Skeletal muscle cell (primary cell): ENCODE results near the gene GNB1L.
A peak's percentile ranks its signal among the peaks of the same experiment; 100 is the strongest.

ENCODE experiments used
- DNase-seq: peaks from one replicate; pipeline ENCODE4 v3.0.0-alpha.2; 2010; ENCODE audit warnings: low read depth
- H3K4me3 ChIP-seq: 2 replicates; pipeline ENCODE4 v1.5.1; 2011; ENCODE audit warnings: low read depth, mild to moderate bottlenecking, control low read depth, low read length, moderate library complexity

Gene GNB1L

DNA sequence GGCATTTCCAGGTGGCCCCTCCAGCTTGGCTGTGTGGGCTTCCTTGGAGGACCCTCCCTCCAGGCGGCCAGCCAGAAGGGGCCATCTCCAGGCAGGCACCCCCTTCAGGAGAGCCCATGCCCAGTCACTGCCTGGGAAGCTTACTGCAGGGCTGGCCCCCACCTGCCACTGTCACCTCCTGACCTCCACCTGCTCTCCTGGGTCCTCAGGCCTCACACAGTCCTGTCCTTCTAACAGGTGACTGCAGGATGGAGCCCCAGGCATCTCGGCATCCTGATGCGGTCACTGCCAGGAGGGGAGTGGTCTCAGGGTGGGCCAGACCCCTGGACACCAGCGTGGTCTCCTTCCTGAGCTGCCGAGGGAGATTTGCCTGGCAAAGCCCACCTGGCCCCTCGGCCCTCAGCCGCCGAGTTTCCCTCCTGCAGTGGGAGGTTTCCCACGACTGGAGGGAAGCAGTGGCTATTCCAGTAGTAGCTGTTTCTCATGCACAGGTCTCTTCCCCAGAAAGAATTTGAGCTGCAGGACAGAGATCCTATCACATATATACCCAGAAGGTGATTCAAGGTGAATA lies 81.1 kb downstream of the GNB1L start:
- DNase-seq = no peak
- H3K4me3 ChIP-seq = no peak overlapping the region

DNA sequence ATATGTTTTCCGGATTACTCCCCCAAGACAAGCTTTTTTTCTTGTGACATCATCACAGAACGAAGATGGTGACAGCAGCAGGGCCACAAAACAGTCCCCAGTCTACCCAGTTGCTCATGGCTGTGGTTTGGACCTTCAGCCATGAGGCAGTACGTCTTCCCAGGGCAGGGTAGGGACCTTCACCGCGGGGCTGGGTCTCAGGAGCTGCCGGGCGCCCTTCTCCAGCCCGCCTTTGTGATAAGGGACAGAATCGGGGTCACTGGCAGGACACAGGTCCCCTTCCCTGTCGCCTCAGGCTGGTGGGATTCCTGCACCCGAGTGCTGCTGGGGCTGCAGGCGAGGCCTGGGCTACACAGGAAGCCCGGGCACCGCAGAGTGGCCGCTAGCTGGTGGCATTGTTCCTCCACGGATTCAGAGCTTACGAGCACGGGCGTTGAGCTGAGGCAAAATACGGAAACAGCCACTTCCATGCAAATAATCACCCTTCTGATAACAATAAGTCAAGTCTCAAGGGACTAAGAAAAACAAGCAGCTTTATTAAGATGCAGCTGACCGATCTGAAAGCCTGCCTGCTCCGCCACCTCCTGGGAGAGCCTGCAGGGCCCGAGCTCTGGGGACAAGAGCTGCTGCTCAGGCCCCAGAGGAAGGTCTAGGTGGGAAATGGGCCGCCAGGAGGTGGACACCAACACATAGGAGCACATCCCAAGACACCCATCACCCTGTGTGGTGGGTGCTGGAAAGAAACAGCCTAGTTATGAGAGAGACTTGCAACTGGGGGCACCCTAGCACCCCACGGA lies 81.8 kb downstream of the GNB1L start:
- H3K4me3 ChIP-seq = no peak overlapping the region
- no peak for DNase-seq

DNA sequence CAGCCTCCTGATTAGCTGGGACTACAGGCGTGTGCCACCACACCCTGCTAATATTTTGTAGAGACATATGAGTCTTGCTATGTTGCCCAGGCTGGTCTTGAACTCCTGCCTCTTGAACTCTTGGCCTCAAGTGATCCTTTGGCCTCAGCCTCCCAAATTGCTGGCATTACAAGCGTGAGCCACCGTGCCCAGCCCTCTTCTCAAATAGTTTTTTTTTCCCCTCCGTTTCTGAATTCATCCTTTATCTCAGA lies 82.3 kb downstream of the GNB1L start:
- H3K4me3 ChIP-seq = no peak overlapping the region
- DNase-seq = no peak

DNA sequence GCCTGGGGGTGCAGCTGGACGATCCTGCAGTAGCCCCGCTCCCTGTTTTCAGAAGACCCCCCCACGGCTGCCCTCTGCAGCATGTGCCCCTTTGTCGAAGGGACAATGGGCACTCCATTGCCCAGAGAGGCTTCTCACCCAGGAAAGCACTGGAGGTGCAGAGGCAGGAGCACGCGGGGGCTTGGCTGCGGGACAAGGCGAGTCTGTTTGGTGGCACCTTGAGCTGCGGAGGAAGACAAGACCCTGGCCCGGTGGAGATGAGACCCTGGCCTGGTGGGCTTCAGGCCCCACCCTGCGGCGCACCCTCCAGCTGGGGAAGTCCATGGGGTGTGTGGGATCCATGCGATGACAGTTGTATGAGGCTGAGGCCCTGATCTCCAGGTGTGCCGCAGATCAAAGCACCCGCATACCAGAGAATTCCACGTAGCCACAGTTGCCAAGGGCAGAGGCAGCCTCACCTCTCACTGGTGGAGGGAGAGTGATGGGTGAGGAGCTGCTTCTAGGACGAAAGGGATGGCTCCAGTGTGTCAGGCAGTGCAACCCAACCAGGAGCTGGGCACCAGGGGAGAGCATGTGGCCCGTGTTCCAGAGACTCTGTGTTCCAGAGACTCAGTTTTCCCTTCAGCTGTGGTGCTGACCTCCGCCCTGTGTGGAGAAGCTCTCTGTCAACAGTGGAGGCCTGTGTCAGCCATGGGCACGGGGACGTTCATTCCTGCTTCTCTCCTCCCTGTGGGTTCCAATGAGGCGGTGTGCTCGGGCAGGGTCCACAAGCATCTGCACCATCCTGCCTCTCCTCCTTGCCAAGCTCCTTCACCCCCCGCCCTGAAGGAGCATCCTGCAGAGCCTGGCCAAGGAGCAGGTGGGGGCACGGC lies 84.1 kb downstream of the GNB1L start:
- no peak for DNase-seq

DNA sequence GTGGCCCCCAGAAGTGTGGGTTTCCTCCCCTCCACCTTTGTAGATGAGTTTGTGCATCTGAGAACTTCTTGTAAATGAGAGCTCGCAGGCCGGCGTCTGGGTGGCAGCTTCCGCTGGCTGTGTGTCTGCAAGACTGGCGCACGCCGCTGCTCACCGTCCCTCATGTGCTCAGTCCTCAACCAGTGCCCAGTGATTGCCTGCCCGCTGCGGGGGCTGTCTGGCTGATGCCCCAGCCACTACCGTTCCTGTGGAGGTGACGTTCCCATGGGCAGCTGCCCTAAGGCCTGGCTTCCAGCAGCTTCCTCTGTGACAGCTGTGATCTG lies 85.3 kb downstream of the GNB1L start:
- DNase-seq = no peak
- no peak overlapping the region for H3K4me3 ChIP-seq

More for the DNA sequence above, 84.1 kb downstream of the GNB1L start:
- H3K4me3 ChIP-seq = no peak overlapping the region

DNA sequence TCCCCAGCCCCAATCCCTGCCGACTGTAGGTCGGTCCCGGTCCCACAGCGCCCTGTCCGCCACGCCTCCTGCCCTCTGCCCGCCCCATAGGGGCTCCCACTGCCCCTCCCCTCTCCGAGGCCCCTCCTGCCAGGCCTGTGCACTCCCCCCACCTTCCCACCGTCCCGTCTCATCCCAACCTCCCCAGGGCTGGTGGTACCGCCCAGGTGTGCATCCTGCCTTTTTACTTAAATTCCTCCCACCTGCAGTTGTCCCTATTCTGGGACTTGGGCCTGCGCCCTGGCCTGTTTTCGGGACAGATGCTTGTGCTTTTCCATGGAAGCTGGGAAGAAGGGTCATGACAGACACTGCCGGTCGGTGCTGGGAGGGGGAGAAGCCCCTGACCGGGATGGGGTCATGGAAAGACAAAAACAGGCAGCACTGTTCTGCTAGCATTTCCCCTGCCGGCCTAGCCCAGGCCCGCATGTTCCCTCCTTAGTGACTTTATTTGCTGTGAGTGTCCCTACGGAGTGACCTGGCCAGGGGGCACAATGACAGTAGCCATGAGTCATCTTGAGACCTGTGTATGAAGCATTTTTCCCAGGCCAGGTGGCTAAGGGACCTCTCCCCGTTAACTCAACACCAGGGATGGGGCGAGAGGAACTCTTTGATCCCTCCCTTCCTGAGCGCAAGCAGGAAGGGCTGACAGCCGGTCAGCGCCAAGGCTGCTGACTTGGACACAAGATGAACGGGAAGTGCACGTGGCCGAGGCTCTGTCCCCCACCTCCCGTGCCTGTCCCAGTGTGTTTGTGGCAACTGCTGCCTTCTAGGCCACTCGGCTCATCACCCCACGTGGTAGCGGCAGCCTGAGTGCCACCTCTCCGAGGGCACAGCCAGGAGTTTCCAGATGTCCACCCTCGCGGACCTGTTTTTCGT lies 87.0 kb downstream of the GNB1L start:
- DNase-seq = no peak
- H3K4me3 ChIP-seq = no peak overlapping the region

DNA sequence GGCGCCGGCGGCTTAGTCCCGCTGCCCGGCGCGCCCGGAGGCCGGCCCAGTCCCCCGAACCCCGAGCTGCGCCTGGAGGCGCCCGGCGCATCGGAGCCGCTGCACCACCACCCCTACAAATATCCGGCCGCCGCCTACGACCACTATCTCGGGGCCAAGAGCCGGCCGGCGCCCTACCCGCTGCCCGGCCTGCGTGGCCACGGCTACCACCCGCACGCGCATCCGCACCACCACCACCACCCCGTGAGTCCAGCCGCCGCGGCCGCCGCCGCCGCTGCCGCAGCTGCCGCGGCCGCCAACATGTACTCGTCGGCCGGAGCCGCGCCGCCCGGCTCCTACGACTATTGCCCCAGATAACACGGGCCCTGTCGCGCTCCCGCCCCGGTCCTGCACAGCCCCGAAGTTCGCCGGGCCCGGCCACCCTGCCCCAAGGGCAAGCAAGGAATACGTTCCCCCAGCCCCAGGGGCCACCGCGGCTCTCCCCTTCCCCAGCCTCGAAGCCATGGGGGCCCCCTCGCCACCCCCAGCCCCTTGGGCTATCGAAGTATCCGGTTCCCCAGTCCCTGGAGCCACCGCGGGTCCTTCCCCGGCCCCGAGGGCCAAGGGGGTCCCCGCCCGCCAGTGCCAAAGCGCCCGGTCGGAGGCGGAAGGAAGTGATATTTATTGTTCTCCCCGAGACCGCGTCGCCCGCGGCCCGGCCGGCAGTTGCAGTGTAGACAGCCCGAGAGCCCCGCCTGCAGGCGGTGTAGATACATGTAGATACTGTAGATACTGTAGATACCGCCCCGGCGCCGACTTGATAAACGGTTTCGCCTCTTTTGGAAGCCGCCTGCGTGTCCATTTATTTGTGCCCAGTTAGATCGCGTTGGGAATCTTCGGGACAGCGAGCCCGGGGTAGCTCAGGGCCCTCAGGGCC lies 87.9 kb downstream of the GNB1L start:
- no peak for DNase-seq
- H3K4me3 ChIP-seq = peak overlapping the region; percentile 17

DNA sequence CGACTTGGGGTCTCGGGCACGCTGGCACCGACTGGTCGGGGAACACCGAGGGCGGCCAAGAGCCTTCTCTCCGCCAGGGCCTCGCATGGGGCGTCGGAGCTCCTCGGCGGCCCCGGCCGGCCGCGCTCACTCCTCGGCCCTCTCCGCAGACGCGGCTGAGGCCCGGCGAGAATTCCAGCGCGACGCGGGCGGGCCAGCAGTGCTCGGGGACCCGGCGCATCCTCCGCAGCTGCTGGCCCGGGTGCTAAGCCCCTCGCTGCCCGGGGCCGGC lies 88.5 kb downstream of the GNB1L start:
- no peak overlapping the region for H3K4me3 ChIP-seq
- no peak for DNase-seq

DNA sequence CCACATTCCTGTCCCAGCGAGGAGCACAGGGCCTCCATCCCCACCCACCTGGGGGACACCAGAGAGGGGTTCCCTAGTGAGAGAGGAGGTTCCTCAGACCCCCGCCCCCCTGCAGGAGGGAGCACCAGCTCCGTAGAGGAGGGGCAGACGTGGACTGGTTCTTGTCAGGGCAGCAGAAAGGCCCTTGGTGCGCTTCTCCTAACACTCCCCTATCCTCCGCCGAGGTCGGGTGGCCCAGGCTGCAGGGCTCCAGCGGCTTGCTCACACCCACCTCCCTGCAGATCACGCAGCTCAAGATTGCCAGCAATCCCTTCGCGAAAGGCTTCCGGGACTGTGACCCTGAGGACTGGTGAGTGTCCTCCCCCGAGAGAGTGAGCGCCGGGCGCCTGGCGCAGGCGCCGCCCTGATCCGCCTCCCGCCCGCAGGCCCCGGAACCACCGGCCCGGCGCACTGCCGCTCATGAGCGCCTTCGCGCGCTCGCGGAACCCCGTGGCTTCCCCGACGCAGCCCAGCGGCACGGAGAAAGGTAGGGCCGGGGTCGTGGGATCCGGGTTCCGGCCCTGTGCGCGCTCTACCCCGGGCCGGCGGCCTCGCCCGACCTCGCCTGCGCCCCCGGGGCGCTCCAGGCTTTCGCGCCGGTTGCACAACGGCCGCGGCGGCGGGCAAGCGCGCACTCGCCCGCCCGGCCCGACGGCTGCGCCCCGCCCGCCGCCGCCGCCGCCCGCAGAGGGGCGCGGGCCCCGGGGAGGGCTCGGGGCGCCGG lies 89.0 kb downstream of the GNB1L start:
- H3K4me3 ChIP-seq = no peak overlapping the region
- no peak for DNase-seq

DNA sequence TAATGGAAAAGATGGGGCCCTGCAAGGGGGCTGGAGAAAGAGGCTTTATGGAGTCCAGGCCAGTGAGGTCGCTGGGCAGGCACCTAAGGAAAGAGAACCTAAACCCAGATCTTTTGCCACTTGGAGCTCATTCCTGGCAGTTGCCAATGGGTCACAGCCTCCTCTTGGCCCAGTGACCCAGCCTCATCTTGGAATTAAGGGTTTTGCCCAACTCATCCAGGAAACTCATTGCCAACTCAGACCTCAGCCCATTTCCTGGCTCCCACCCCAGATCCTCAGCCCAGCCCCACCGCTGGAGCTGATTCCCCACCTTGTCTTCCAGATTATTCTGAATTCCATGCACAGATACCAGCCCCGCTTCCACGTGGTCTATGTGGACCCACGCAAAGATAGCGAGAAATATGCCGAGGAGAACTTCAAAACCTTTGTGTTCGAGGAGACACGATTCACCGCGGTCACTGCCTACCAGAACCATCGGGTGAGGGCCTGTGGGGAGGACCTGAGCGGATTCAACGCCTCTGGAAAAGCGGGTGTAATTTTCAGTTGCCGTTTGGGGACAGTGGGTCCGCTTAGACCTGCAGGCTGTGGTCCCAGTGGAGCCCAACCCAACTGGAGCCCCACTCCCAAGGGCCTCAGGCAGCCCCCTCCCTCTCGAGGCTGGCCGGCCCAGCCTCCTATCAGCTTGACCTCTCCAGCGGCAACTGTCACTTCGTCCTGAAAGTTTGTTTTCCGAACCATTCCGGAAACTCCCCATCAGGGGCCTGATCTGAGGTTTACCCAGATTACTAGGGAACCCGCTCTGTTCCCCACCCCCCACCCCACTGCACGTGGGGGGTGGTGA lies 89.8 kb downstream of the GNB1L start:
- no peak overlapping the region for H3K4me3 ChIP-seq
- DNase-seq = no peak

DNA sequence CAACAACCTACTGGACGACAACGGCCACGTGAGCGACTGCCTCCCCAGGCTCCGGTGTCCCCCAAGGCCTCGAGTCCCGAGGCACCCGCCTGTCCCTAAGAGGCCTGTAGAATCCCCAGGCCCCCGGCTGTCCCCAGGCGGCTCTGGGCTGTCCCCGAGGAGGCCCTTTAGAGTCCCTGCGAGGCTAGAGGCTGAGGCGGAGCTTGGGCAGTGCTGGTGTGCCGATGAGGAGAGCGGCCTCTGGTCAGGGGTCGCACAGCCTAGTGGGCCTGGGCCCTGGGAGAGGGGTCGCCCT lies 90.4 kb downstream of the GNB1L start:
- no peak overlapping the region for H3K4me3 ChIP-seq
- DNase-seq = no peak

DNA sequence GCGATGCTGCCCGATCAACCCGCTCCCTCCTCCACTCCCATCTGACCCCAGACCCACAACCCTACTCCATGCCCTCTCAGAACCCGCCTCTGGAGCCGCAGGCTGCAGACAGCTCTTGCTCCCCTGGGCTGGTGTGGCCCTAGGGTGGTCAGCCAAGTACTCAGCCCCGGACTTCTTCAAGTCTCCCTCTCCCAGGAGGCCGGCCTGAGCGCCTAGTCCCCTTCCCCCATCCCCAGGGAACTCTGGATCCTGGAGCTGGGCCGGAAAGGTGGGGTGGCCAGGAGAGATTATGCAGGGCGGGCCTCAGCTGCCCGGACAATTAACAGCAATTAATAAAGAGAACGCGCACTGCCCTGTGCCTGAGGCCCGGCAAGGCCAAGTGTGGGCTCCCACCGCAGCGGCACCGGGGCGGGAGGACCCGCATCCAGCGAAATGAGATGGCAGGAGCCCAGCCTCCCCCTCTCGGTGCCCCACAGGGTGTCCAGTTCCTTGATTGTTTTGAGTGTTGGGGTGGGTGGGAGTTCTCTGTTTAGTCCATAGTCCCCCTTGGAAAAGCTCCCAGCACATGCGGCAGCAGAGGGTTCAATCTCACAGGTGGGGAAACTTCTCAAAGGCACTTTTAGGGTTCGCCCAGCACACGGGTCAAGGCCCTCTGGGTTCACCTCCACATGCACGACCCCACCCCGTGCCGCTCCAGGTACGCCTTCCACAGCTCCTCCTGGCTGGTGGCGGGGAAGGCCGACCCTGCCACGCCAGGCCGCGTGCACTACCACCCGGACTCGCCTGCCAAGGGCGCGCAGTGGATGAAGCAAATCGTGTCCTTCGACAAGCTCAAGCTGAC lies 91.0 kb downstream of the GNB1L start:
- DNase-seq = no peak
- peak overlapping the region; percentile 46 for H3K4me3 ChIP-seq

DNA sequence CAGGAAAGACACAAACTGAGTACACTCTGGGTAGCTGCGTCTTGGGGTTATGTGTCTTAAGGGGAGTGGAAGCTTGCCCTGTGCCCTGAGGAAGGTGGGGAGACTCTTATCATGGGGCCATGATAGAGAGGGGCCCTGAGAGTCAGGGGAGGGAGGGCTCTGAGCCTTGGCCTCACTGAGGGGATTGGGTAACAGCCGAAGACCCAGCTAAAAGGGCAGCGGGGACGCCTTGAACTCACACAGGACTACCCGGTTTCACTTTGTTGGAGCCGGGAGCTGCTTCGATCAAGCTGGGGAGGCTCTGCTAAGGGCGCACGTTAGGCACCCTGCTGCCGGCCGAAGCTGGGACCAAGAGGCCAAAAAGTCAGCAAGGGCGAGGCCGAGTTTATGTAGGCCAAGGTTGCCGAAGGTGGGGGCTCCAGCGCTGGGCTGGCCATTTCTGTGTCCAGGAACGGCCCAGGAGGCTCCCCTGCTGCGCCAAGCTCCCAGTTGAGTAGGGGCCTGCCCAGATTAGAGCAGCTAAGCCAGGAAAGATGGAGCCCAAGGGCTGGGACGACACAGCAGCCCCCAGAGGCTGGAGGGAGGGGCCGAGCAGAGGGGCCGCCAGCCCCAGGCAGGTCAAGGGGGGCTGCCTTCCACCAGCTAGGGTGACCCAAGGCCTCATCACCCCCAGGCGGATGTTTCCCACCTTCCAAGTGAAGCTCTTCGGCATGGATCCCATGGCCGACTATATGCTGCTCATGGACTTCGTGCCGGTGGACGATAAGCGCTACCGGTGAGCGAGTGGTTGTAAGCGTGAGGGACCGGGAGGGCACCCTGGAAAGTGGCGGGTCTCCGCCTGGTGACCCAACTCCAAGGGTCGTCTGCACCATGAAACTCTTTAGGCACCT lies 91.9 kb downstream of the GNB1L start:
- no peak for DNase-seq
- peak overlapping the region; percentile 46 for H3K4me3 ChIP-seq

DNA sequence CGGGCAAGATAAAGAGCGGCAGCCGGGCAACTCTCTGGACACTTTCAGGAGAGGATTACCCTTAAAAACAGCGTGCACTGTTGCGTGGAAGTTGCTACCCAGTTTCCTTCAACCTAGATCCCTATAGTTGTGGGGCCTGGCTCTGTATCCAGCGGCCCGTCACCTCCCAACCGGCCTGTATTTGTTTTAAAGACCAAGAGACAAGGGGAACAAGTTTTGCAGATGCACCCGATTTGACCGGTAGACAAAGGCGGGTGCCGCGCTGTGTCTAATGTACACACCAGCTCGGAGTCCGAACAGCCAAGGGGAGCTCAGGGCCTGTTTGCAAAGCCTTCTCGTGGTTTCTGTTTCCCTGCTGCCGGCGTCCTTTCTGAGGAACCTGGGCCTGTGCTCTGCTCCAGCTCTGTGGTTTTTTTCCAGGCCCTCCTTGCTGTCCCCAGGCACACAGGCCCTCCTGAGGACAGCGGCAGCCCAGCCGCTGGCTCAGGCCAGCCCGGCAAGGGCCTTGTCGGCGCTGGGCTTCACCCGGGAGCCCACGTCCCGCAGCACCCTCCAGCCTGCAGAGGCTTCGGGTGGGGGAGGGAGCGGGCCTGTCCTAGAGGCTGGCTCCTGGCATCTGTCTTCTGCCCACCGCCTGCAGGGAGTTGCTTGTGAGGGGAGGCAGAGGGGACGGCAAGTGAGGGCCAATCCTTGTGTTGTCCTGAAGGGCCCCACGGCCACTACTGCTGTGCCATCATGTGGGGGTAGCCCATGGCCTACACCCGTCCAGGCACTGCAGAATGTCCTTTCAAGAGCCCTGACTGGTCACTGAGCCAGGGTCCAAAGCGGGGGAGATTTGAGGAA lies 92.7 kb downstream of the GNB1L start:
- peak overlapping the region; percentile 46 for H3K4me3 ChIP-seq
- no peak for DNase-seq
